ENCODE measurements around the gene ABCC10.
"Not testable (repeated sequence)": the region's sequence is repeated elsewhere in the genome, so short reads cannot be mapped to it uniquely, and the experiment has no call there.

The ABCC10 gene

GRCh38 chr6:43448916-43449315, 21.6 kb downstream of the ABCC10 start:
- Histone ChIP-seq H3K27ac (ENCODE audit: low read length) (no peak overlapping the region), H3K9me3 (ENCODE audit: control insufficient read depth in 1 of 2, low read length in 2 of 2) (no peaks in the 10 kb centered on the region), H3K36me3 (ENCODE audit: control insufficient read depth in 1 of 2, insufficient read depth in 2 of 2, low read length in 2 of 2) (peaks cover 39 to 83% of the 10 kb centered on the region in 2 donors), H3K4me3 (ENCODE audit: low read depth in 1 of 2, low read length in 2 of 2) (no peak overlapping the region), H3K4me1 (ENCODE audit: control insufficient read depth in 1 of 2, insufficient read depth in 2 of 2, low read length in 2 of 2) (no peaks in the 10 kb centered on the region), H3K27me3 (ENCODE audit: low read depth, low read length) (no peaks in the 10 kb centered on the region)

- Histone ChIP-seq H3K36me3 (ENCODE audit: control insufficient read depth in 1 of 2, insufficient read depth in 2 of 2, low read length in 2 of 2) (peaks cover 32 to 65% of the 10 kb centered on the region in 2 donors), H3K27ac (ENCODE audit: low read length) (no peak overlapping the region), H3K27me3 (ENCODE audit: low read depth, low read length) (no peaks in the 10 kb centered on the region), H3K9me3 (ENCODE audit: control insufficient read depth in 1 of 2, low read length in 2 of 2) (no peaks in the 10 kb centered on the region), H3K4me3 (ENCODE audit: low read depth in 1 of 2, low read length in 2 of 2) (no peak overlapping the region), H3K4me1 (ENCODE audit: control insufficient read depth in 1 of 2, insufficient read depth in 2 of 2, low read length in 2 of 2) (peaks cover 0 to 8% of the 10 kb centered on the region in 2 donors)
Measured at GRCh38 chr6:43450699-43451131, 23.4 kb downstream of the ABCC10 start.

- H3K36me3 ChIP-seq (ENCODE audit: control insufficient read depth in 1 of 2, insufficient read depth in 2 of 2, low read length in 2 of 2) = peaks cover 27 to 58% of the 10 kb centered on the region in 2 donors
Measured at GRCh38 chr6:43451348-43451747, 24.0 kb downstream of the ABCC10 start.

GRCh38 chr6:43451939-43452338, 24.6 kb downstream of the ABCC10 start:
- Histone ChIP-seq H3K27ac (ENCODE audit: low read length) (no peak overlapping the region), H3K27me3 (ENCODE audit: low read depth, low read length) (peaks cover 3% of the 10 kb centered on the region), H3K36me3 (ENCODE audit: control insufficient read depth in 1 of 2, insufficient read depth in 2 of 2, low read length in 2 of 2) (peaks cover 27 to 54% of the 10 kb centered on the region in 2 donors), H3K4me1 (ENCODE audit: control insufficient read depth in 1 of 2, insufficient read depth in 2 of 2, low read length in 2 of 2) (peaks cover 0 to 12% of the 10 kb centered on the region in 2 donors), H3K9me3 (ENCODE audit: control insufficient read depth in 1 of 2, low read length in 2 of 2) (no peaks in the 10 kb centered on the region), H3K4me3 (ENCODE audit: low read depth in 1 of 2, low read length in 2 of 2) (no peak overlapping the region)

More at GRCh38 chr6:43451348-43451747, 24.0 kb downstream of the ABCC10 start:
- no peaks in the 10 kb centered on the region for H3K9me3 ChIP-seq (ENCODE audit: control insufficient read depth in 1 of 2, low read length in 2 of 2)
- no peak overlapping the region for H3K4me3 ChIP-seq (ENCODE audit: low read depth in 1 of 2, low read length in 2 of 2)
- H3K4me1 ChIP-seq (ENCODE audit: control insufficient read depth in 1 of 2, insufficient read depth in 2 of 2, low read length in 2 of 2) = peaks cover 0 to 12% of the 10 kb centered on the region in 2 donors
- no peaks in the 10 kb centered on the region for H3K27me3 ChIP-seq (ENCODE audit: low read depth, low read length)
- no peak overlapping the region for H3K27ac ChIP-seq (ENCODE audit: low read length)

GRCh38 chr6:43452896-43453295, 25.6 kb downstream of the ABCC10 start:
- Histone ChIP-seq H3K27me3 (ENCODE audit: low read depth, low read length) (peaks cover 5% of the 10 kb centered on the region), H3K27ac (ENCODE audit: low read length) (no peak overlapping the region), H3K36me3 (ENCODE audit: control insufficient read depth in 1 of 2, insufficient read depth in 2 of 2, low read length in 2 of 2) (peaks cover 22 to 44% of the 10 kb centered on the region in 2 donors), H3K4me1 (ENCODE audit: control insufficient read depth in 1 of 2, insufficient read depth in 2 of 2, low read length in 2 of 2) (peaks cover 0 to 12% of the 10 kb centered on the region in 2 donors), H3K4me3 (ENCODE audit: low read depth in 1 of 2, low read length in 2 of 2) (no peak overlapping the region), H3K9me3 (ENCODE audit: control insufficient read depth in 1 of 2, low read length in 2 of 2) (no peaks in the 10 kb centered on the region)

- H3K9me3 ChIP-seq (ENCODE audit: control insufficient read depth in 1 of 2, low read length in 2 of 2) = no peaks in the 10 kb centered on the region
- H3K36me3 ChIP-seq (ENCODE audit: control insufficient read depth in 1 of 2, insufficient read depth in 2 of 2, low read length in 2 of 2) = peaks cover 13 to 35% of the 10 kb centered on the region in 2 donors
- H3K4me3 ChIP-seq (ENCODE audit: low read depth in 1 of 2, low read length in 2 of 2) = no peak overlapping the region
- H3K27ac ChIP-seq (ENCODE audit: low read length) = no peak overlapping the region
- peaks cover 0 to 12% of the 10 kb centered on the region in 2 donors for H3K4me1 ChIP-seq (ENCODE audit: control insufficient read depth in 1 of 2, insufficient read depth in 2 of 2, low read length in 2 of 2)
- peaks cover 5% of the 10 kb centered on the region for H3K27me3 ChIP-seq (ENCODE audit: low read depth, low read length)
Measured at GRCh38 chr6:43453831-43454230, 26.5 kb downstream of the ABCC10 start.

- H3K27me3 ChIP-seq (ENCODE audit: low read depth, low read length) = peaks cover 5% of the 10 kb centered on the region
- no peak overlapping the region for H3K27ac ChIP-seq (ENCODE audit: low read length)
- H3K36me3 ChIP-seq (ENCODE audit: control insufficient read depth in 1 of 2, insufficient read depth in 2 of 2, low read length in 2 of 2) = peaks cover 12 to 30% of the 10 kb centered on the region in 2 donors
- peak overlapping the region; percentile 33 to 70 for H3K4me3 ChIP-seq (ENCODE audit: low read depth in 1 of 2, low read length in 2 of 2)
- no peaks in the 10 kb centered on the region for H3K9me3 ChIP-seq (ENCODE audit: control insufficient read depth in 1 of 2, low read length in 2 of 2)
- H3K4me1 ChIP-seq (ENCODE audit: control insufficient read depth in 1 of 2, insufficient read depth in 2 of 2, low read length in 2 of 2) = peaks cover 0 to 12% of the 10 kb centered on the region in 2 donors
Measured at GRCh38 chr6:43454290-43454695, 27.0 kb downstream of the ABCC10 start.

- Histone ChIP-seq H3K36me3 (ENCODE audit: control insufficient read depth in 1 of 2, insufficient read depth in 2 of 2, low read length in 2 of 2) (peaks cover 9 to 24% of the 10 kb centered on the region in 2 donors), H3K9me3 (ENCODE audit: control insufficient read depth in 1 of 2, low read length in 2 of 2) (no peaks in the 10 kb centered on the region), H3K4me3 (ENCODE audit: low read depth in 1 of 2, low read length in 2 of 2) (peak overlapping the region; percentile 33 to 70), H3K4me1 (ENCODE audit: control insufficient read depth in 1 of 2, insufficient read depth in 2 of 2, low read length in 2 of 2) (peaks cover 0 to 12% of the 10 kb centered on the region in 2 donors), H3K27ac (ENCODE audit: low read length) (no peak overlapping the region), H3K27me3 (ENCODE audit: low read depth, low read length) (peaks cover 5% of the 10 kb centered on the region)
Measured at GRCh38 chr6:43454696-43455530, 27.6 kb downstream of the ABCC10 start.

- peaks cover 5% of the 10 kb centered on the region for H3K27me3 ChIP-seq (ENCODE audit: low read depth, low read length)
- H3K27ac ChIP-seq (ENCODE audit: low read length) = no peak within 1 kb of the TSS
- H3K36me3 ChIP-seq (ENCODE audit: control insufficient read depth in 1 of 2, insufficient read depth in 2 of 2, low read length in 2 of 2) = peaks cover 9 to 15% of the 10 kb centered on the region in 2 donors
- peak within 1 kb of the TSS; percentile 33 to 70 for H3K4me3 ChIP-seq (ENCODE audit: low read depth in 1 of 2, low read length in 2 of 2)
- H3K4me1 ChIP-seq (ENCODE audit: control insufficient read depth in 1 of 2, insufficient read depth in 2 of 2, low read length in 2 of 2) = peaks cover 0 to 12% of the 10 kb centered on the region in 2 donors
- H3K9me3 ChIP-seq (ENCODE audit: control insufficient read depth in 1 of 2, low read length in 2 of 2) = no peaks in the 10 kb centered on the region
Measured at GRCh38 chr6:43455531-43456428, 28.4 kb downstream of the ABCC10 start, which contains the start of gene DLK2. Gene DLK2, minus strand, starts transcription at chr6:43455548. Its CDS starts 723 bp downstream, at chr6:43454825.

GRCh38 chr6:43457643-43458042, 30.3 kb downstream of the ABCC10 start:
- H3K36me3 ChIP-seq (ENCODE audit: control insufficient read depth in 1 of 2, insufficient read depth in 2 of 2, low read length in 2 of 2) = peaks cover 3 to 7% of the 10 kb centered on the region in 2 donors
- H3K4me1 ChIP-seq (ENCODE audit: control insufficient read depth in 1 of 2, insufficient read depth in 2 of 2, low read length in 2 of 2) = peaks cover 0 to 12% of the 10 kb centered on the region in 2 donors
- no peaks in the 10 kb centered on the region for H3K9me3 ChIP-seq (ENCODE audit: control insufficient read depth in 1 of 2, low read length in 2 of 2)
- no peak overlapping the region for H3K27ac ChIP-seq (ENCODE audit: low read length)
- peaks cover 5% of the 10 kb centered on the region for H3K27me3 ChIP-seq (ENCODE audit: low read depth, low read length)
- no peak overlapping the region for H3K4me3 ChIP-seq (ENCODE audit: low read depth in 1 of 2, low read length in 2 of 2)

- not testable (repeated sequence) for H3K27me3 ChIP-seq (ENCODE audit: low read depth, low read length); H3K4me3 ChIP-seq (ENCODE audit: low read depth in 1 of 2, low read length in 2 of 2); H3K36me3 ChIP-seq (ENCODE audit: control insufficient read depth in 1 of 2, insufficient read depth in 2 of 2, low read length in 2 of 2); H3K9me3 ChIP-seq (ENCODE audit: control insufficient read depth in 1 of 2, low read length in 2 of 2); H3K27ac ChIP-seq (ENCODE audit: low read length)
- peaks cover 0 to 12% of the 10 kb centered on the region in 2 donors for H3K4me1 ChIP-seq (ENCODE audit: control insufficient read depth in 1 of 2, insufficient read depth in 2 of 2, low read length in 2 of 2)
Measured at GRCh38 chr6:43458154-43458553, 30.8 kb downstream of the ABCC10 start.
